ENCODE results near the gene GGN. TPM values are rescaled to one million over a fixed set of nuclear protein-coding genes. Genes with fewer than 3 reads are reported as not detected.
A peak's percentile ranks its signal among the peaks of the same experiment; 100 is the strongest.
"Not testable (repeated sequence)": the region's sequence is repeated elsewhere in the genome, so short reads cannot be mapped to it uniquely, and the experiment has no call there.

The GGN gene
- total and polyA plus RNA-seq, 9 of the 15 experiments (the other 6 are each of a cell fraction or from before 2014, with no cell fraction given), result 0.15 to 0.33 TPM; not detected in 7

- 0 out of 2 replicates have a peak, but pooled peaks have one; percentile 1 for TF ChIP-seq ZFX (CRISPR knock-in tag; IDR thresholded peaks at IDR 0.05)
- TF ChIP-seq CGGBP1 (CRISPR knock-in tag; IDR thresholded peaks at IDR 0.05), result no peak
- TF ChIP-seq GABPB1 (CRISPR knock-in tag; IDR thresholded peaks at IDR 0.05), result 0 out of 2 replicates have a peak, but pooled peaks have one; percentile 1
- no peak for TF ChIP-seq ZNF41 (CRISPR knock-in tag; conservative IDR thresholded peaks at IDR 0.05)
- TF ChIP-seq NCOR1 (IDR thresholded peaks at IDR 0.05), result no peak
- TF ChIP-seq E2F4 (CRISPR knock-in tag; IDR thresholded peaks at IDR 0.05; ENCODE audit: low read depth), result no peak
Measured at GRCh38 chr19:38412491-38412890, 24.7 kb upstream of the GGN start (continued).

GRCh38 chr19:38411898-38412297, 24.1 kb upstream of the GGN start:
- DNase-seq (ENCODE audit: extremely low read depth in 1 of 4, low spot score in 3 of 4); in situ Hi-C loops (cut with MboI); FAIRE-seq; H3K9me3 ChIP-seq (replicated peaks; ENCODE audit: control insufficient read depth, insufficient read depth, low read depth, low read length); H3K9ac ChIP-seq (ENCODE audit: insufficient read depth in 1 of 2, low read depth in 2 of 2, low read length in 2 of 2); H4K20me1 ChIP-seq (replicated peaks; ENCODE audit: control insufficient read depth, insufficient read depth, low read length); H3K9me1 ChIP-seq (ENCODE audit: control insufficient read depth, insufficient read depth, low read length); ATAC-seq; CTCF ChIA-PET (ENCODE audit: low intra/inter-chr PET ratio); H2AFZ ChIP-seq (ENCODE audit: low read depth, low read length); H3K27ac ChIP-seq (ENCODE audit: extremely low read depth, low read depth, low read length); H3K79me2 ChIP-seq (ENCODE audit: control insufficient read depth, insufficient read depth, low read length); BruUV-seq (replicated peaks); H3K27me3 ChIP-seq (ENCODE audit: control insufficient read depth in 2 of 2, insufficient read depth in 2 of 2, low read length in 2 of 2); H3K4me2 ChIP-seq (ENCODE audit: insufficient read depth, low read length); H3K4me3 ChIP-seq: not testable (repeated sequence)
- peaks cover 34 to 49% of the 10 kb centered on the region in 2 experiments; a peak in 4 of 5 replicates for H3K4me1 ChIP-seq (replicated peaks in 1 of 2; ENCODE audit: control insufficient read depth in 2 of 2, insufficient read depth in 2 of 2, low read length in 2 of 2)
- H3K36me3 ChIP-seq (ENCODE audit: control insufficient read depth, insufficient read depth, low read length), result peaks cover 12% of the 10 kb centered on the region; the same call in 2 of the 3 replicates
- POLR2A ChIA-PET, result interaction anchor here (0.6 to 1.7 kb wide), 2 partner anchors 12 to 277 kb away, joined by 3 to 4 read pairs; no protein-coding TSS in a partner anchor
- intact Hi-C loops (cut with micrococcal nuclease), result loop anchor here (5.0 kb wide), 1 partner anchor 95 kb away; no protein-coding TSS in a partner anchor
- WGBS (ENCODE audit: insufficient coverage, low coverage, missing lambda C conversion rate), result 70% methylated on average over 4 of the region's 5 CpGs

Data from K562 (cell line).